GM21786 (cell line): ENCODE measurements around the gene ACADSB.

ENCODE experiments used
- ATAC-seq: cut with Tn5 transposase; IDR thresholded peaks from one replicate; pipeline ENCODE4 v1.9.1; 2021; ENCODE audit not compliant: unreplicated experiment

Gene ACADSB

GRCh38 chr10:123008355-123009104, at the start of gene ACADSB, which contains the start of gene IKZF5:
TSS of gene ACADSB (plus strand) at chr10:123009006. CDS start at chr10:123009030, 24 bp downstream.
TSS of gene IKZF5 (minus strand) at chr10:123008795. CDS start at chr10:122998625, 10,170 bp downstream.
- ATAC-seq: peak; percentile 76

GRCh38 chr10:122962405-122962804, 46.4 kb upstream of the ACADSB start:
- ATAC-seq: no peak

GRCh38 chr10:122966879-122967278, 41.9 kb upstream of the ACADSB start:
- no peak for ATAC-seq

- ATAC-seq: no peak
Measured at GRCh38 chr10:122968698-122969097, 40.1 kb upstream of the ACADSB start.

GRCh38 chr10:122974023-122974422, 34.8 kb upstream of the ACADSB start:
- ATAC-seq: no peak

- ATAC-seq: no peak
Measured at GRCh38 chr10:122974543-122975064, 34.2 kb upstream of the ACADSB start.

- peak; percentile 94 for ATAC-seq
Measured at GRCh38 chr10:122980209-122981065, 28.4 kb upstream of the ACADSB start, which contains the start of gene PSTK. TSS of gene PSTK (plus strand) at chr10:122980401. CDS start at chr10:122980480, 79 bp downstream.

GRCh38 chr10:122981066-122981464, 27.7 kb upstream of the ACADSB start:
- ATAC-seq: no peak

- no peak for ATAC-seq
Measured at GRCh38 chr10:122983898-122984297, 24.9 kb upstream of the ACADSB start.

GRCh38 chr10:122984708-122985107, 24.1 kb upstream of the ACADSB start:
- no peak for ATAC-seq

GRCh38 chr10:122986335-122986734, 22.5 kb upstream of the ACADSB start:
- no peak for ATAC-seq

GRCh38 chr10:122988501-122988900, 20.3 kb upstream of the ACADSB start:
- ATAC-seq: no peak

- ATAC-seq: no peak
Measured at GRCh38 chr10:122990278-122990677, 18.5 kb upstream of the ACADSB start.

GRCh38 chr10:122992031-122992585, 16.7 kb upstream of the ACADSB start:
- no peak for ATAC-seq

- no peak for ATAC-seq
Measured at GRCh38 chr10:122993797-122994336, 14.9 kb upstream of the ACADSB start.

GRCh38 chr10:122995936-122996335, 12.9 kb upstream of the ACADSB start:
- no peak for ATAC-seq

- no peak for ATAC-seq
Measured at GRCh38 chr10:122997864-122998263, 10.9 kb upstream of the ACADSB start.

- ATAC-seq: no peak
Measured at GRCh38 chr10:122998360-122998917, 10.4 kb upstream of the ACADSB start.

GRCh38 chr10:122998934-122999333, 9.9 kb upstream of the ACADSB start:
- no peak for ATAC-seq

GRCh38 chr10:122999347-122999746, 9.5 kb upstream of the ACADSB start:
- no peak for ATAC-seq

GRCh38 chr10:123000155-123000554, 8.7 kb upstream of the ACADSB start:
- no peak for ATAC-seq
